K562 (cell line): ENCODE results near the gene MDH1B.

Experiments
- BHLHE40 ChIP-seq: IDR thresholded peaks from 2 replicates; pipeline ENCODE4 v1.6.1; 2011; ENCODE audit warnings: low read length, improper control_type of control experiment
- BRF1 ChIP-seq: IDR thresholded peaks from 3 replicates; pipeline ENCODE4 v1.6.1; 2011; ENCODE audit warnings: borderline replicate concordance, mild to moderate bottlenecking; ENCODE audit not compliant: insufficient read length; ENCODE audit errors: extremely low read depth
- CEBPG ChIP-seq, 3 experiments: fragments of 200-800 bp in 1 of 3; sonication (Bioruptor generic) in 1 of 3; sonication (generic) in 1 of 3; formaldehyde crosslinking in 1 of 3; IDR thresholded peaks in 2 of 3; conservative IDR thresholded peaks in 1 of 3; 2 replicates each; pipeline versions ENCODE4 v1.6.1 to v1.8.0; 2016 to 2022; ENCODE audit warnings: missing compliant biosample characterization in 2 of 3, missing genetic modification characterization in 2 of 3, mild to moderate bottlenecking in 1 of 3, missing genetic modification reagents in 1 of 3
- FOXM1 ChIP-seq, 2 experiments: fragments of 450-650 bp in 1 of 2; sonication (generic) in 1 of 2; formaldehyde crosslinking in 1 of 2; IDR thresholded peaks; 2 replicates each; pipeline versions ENCODE4 v1.6.1 to v1.9.0; 2017 to 2022; ENCODE audit warnings: low read depth in 2 of 2, mild to moderate bottlenecking in 2 of 2, missing genetic modification reagents in 1 of 2, moderate library complexity in 1 of 2
- MCM2 ChIP-seq: fragments of 450-650 bp; IDR thresholded peaks from 2 replicates; pipeline ENCODE4 v1.6.1; 2017; ENCODE audit warnings: low read depth, mild to moderate bottlenecking
- NR3C1 ChIP-seq: sonication (generic); formaldehyde crosslinking; IDR thresholded peaks from 2 replicates; pipeline ENCODE4 v1.8.1; 2022; ENCODE audit warnings: missing genetic modification reagents
- RNF2 ChIP-seq: sonication (generic); IDR thresholded peaks from 2 replicates; pipeline ENCODE4 v1.6.1; 2016
- ZNF780A ChIP-seq: fragments of 250-450 bp; sonication (Bioruptor Pico); IDR thresholded peaks from 2 replicates; pipeline ENCODE4 v1.5.0; 2021; ENCODE audit warnings: mild to moderate bottlenecking

DNA sequence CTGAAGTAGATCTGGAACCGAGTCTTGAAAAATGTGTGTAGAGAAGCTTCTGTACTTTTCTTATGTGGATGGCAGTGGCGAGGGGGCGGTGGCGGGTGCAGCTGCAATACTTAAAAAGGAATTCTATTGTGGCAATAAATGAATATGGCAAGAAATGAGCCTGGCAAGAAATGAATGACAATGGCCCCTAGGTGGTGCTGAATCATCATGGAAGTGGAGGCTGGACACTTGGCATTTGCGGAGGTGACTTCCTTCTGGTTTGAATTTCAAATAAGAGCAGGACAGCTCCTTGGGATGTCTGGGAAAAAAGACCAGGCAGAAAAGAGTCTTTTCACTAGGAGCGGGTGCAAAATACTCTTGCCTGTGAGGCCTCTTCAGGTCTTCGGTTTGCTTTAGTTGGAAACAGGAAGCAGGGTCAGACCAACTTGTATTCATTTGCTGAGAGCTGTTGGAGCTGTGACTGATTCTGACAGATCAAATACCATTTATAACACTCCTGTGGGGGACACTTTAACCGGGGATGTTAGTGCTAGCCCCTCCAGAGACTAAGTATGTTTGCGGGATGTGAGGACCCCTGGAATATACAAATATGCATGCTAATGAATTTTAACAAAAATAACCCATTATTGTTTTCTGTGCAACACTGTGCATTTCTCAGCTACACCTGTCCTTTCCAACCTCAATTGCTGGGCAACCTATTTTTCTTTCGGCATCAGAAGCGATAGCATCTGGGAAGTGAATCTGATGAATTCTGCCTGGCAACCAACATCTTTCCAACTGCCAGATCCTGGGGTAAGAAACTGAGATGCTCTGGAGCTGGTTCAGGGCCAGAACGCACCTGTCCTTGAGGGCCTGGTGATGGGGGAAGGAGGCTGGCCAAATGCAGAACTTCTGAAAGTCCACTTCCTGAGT lies 35.6 kb upstream of the MDH1B start:
- TF ChIP-seq BHLHE40, result no peak
- no peak for TF ChIP-seq RNF2
- TF ChIP-seq ZNF780A (CRISPR knock-in tag), result no peak
- no peak for TF ChIP-seq MCM2
- no peak for TF ChIP-seq FOXM1 (IDR thresholded peaks at IDR 0.05; ENCODE audit: low read depth)
- TF ChIP-seq FOXM1 (CRISPR knock-in tag; IDR thresholded peaks at IDR 0.05; ENCODE audit: low read depth), result no peak
- no peak for TF ChIP-seq BRF1
- TF ChIP-seq NR3C1 (CRISPR knock-in tag), result no peak
- no peak for TF ChIP-seq CEBPG (CRISPR knock-in tag; IDR thresholded peaks at IDR 0.05)
- TF ChIP-seq CEBPG (tag; conservative IDR thresholded peaks at IDR 0.05 in 1 of 2, IDR thresholded peaks at IDR 0.05 in 1 of 2), result no peak
